Liver (tissue), 3 donors: ENCODE data around the gene MICAL3.

ENCODE experiments used
- CTCF ChIP-seq: fragments of 150-350 bp; IDR thresholded peaks from 2 replicates; pipeline ENCODE4 v1.5.1; 2017; ENCODE audit warnings: improper control_type of control experiment, low read depth, low read length; ENCODE audit not compliant: missing input control
- GABPA ChIP-seq, 2 donors: IDR thresholded peaks in 1 of 2; conservative IDR thresholded peaks in 1 of 2; 2 replicates each; pipeline ENCODE4 v1.6.1; 2016; ENCODE audit warnings: antibody characterized with exemption in 2 of 2, mild to moderate bottlenecking in 1 of 2, moderate library complexity in 1 of 2
- JUND ChIP-seq, 2 donors: IDR thresholded peaks; 2 replicates each; pipeline ENCODE4 v1.6.1; 2016; ENCODE audit warnings: antibody characterized with exemption in 2 of 2
- TAF1 ChIP-seq: conservative IDR thresholded peaks from 2 replicates; pipeline ENCODE4 v1.6.1; 2016; ENCODE audit warnings: antibody characterized with exemption, mild to moderate bottlenecking
- TF ChIP-seq, protein P1 (sequence below): IDR thresholded peaks from 2 replicates; pipeline ENCODE4 v1.6.1; 2016; ENCODE audit warnings: antibody characterized with exemption
- TF ChIP-seq, protein P2 (sequence below): IDR thresholded peaks from 2 replicates; pipeline ENCODE4 v1.6.1; 2016; ENCODE audit warnings: antibody characterized with exemption
- donor health status: healthy.
- donor health status: healthy.

- TF ChIP-seq CTCF (no peak), JUND (IDR thresholded peaks at IDR 0.05) (no peak), GABPA (IDR thresholded peaks at IDR 0.05 in 1 of 2, conservative IDR thresholded peaks at IDR 0.05 in 1 of 2) (no peak), TAF1 (no peak)
- TF ChIP-seq, protein P1, sequence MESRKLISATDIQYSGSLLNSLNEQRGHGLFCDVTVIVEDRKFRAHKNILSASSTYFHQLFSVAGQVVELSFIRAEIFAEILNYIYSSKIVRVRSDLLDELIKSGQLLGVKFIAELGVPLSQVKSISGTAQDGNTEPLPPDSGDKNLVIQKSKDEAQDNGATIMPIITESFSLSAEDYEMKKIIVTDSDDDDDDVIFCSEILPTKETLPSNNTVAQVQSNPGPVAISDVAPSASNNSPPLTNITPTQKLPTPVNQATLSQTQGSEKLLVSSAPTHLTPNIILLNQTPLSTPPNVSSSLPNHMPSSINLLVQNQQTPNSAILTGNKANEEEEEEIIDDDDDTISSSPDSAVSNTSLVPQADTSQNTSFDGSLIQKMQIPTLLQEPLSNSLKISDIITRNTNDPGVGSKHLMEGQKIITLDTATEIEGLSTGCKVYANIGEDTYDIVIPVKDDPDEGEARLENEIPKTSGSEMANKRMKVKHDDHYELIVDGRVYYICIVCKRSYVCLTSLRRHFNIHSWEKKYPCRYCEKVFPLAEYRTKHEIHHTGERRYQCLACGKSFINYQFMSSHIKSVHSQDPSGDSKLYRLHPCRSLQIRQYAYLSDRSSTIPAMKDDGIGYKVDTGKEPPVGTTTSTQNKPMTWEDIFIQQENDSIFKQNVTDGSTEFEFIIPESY, result no peak
- TF ChIP-seq, protein P2, sequence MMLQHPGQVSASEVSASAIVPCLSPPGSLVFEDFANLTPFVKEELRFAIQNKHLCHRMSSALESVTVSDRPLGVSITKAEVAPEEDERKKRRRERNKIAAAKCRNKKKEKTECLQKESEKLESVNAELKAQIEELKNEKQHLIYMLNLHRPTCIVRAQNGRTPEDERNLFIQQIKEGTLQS, result no peak
Observed at GRCh38 chr22:17753401-17753989, 270.9 kb downstream of the MICAL3 start.
